Activated CD4-positive, CD25-positive, alpha-beta regulatory T cell treated with anti-CD3 and anti-CD28 coated beads, Interleukin-2, amount 50 U/mL, for 72 hours (primary cell): ENCODE results near the gene PRKN.

ENCODE experiments used
- DNase-seq: peaks from one replicate; pipeline ENCODE4 v3.0.0; 2021

PRKN gene

DNA sequence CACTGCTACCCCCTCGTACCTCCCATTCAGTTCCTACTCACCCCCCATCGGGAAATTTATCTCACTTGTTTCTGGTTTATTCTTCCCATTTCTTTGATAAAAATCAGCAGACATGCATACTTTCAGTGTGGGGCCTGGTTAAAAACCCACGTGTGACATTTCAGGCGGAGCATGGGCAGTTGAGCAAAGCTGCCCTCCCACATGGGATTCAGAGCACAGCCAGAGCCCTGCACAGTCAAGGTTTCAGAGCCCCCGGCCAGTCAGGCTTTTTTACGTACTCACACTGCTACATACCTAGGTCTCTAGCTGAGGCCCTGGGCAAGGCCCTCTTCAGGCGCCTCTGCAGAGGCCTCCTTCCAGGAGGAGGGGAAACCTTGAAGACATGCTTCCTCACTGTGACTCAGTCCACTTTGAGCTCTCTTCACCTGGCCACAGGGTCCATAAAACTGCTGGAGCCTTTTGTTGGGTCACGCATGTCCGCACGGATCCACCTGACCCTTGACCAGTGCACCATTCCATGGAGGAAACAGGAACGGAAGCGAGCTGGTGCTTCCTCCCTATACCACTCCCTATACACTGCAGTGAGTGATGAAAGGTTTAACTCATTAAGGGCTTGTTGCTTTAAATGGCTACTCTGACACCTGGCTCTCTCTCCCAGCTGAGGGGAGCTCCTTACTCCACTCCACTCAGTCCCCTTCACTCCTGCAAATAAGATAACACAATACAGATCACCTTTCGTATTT lies 713.3 kb downstream of the PRKN start:
- DNase-seq, result no peak

DNA sequence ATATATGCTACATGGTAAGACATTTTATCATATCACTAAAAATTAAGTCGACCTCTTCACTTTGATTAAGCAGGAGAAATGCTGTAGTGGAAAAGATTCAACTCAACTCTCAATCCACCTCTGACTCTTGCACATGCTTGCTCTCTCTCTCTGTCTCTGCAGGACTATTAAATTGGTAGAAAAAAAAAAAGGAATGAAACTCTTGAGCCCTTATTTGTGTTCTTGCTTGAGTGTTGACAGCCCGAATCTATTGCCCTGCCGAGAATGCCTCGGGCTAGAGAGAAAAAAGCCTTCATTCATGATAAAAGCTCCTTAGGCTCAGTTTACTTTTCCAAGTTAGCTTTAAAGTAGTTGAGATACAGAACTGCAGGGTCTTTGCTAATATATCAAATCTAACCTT lies 722.2 kb downstream of the PRKN start:
- DNase-seq, result no peak

DNA sequence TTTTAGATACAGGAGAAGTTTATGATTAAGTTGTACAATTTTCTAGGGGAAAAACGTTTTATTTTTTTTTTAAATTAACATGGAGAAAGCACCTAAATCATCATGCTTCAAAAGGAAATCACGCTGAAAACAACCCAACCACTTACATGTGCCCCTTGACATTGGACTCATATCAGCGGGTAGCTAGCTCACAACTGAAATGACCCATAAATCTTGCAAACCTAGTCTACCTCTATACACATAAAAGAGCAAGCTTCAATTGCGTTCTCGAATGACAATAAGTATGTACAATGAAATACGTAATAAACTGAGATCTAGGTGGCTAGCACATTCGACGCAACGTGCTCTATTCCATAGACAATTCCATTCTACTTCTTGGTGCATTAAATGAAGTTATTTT lies 730.8 kb downstream of the PRKN start:
- DNase-seq, result no peak

DNA sequence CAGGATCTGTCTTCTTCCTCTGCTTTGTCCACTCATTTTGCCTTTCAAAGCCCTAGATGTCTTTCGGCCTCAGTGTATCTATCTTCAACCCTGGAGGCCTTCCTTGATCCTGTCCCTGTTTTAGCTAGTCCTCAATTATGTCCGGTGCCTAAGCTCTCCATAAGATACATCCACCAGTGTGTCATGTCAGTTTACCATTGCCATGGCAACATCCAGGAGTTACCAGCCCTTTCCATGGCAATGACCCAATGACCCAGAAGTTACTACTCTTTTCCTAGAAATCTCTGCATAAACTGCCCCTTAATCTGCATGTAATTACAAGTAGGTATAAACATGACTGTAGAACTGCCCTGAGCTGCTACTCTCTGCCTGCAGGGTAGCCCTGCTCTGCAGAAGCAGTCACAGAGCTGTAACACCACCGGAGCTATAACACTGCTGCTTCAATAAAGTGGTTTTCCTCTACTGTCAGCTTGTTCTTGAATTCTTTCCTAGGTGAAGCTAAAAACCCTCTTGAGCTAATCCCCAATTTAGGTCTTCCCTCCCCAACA lies 741.6 kb downstream of the PRKN start:
- DNase-seq, result no peak

DNA sequence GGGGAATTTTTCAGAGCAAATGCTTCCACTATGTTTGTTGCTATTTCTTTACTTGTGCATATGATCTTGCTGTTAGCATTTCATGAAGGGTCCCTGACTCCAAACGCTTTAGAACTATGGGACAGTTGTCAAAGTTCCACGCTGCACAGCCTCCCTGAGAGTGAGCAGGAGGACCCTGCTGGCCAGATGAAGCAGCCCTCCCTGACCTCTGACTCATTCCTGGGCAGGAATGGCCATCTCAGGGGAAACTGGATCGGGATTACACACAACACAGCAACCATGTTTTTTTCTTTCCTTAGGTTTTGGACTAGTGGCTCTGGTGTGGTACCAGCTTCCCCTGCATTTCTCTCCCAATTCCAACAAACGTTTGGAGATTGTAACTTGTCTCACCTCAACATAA lies 742.9 kb downstream of the PRKN start:
- DNase-seq, result no peak

DNA sequence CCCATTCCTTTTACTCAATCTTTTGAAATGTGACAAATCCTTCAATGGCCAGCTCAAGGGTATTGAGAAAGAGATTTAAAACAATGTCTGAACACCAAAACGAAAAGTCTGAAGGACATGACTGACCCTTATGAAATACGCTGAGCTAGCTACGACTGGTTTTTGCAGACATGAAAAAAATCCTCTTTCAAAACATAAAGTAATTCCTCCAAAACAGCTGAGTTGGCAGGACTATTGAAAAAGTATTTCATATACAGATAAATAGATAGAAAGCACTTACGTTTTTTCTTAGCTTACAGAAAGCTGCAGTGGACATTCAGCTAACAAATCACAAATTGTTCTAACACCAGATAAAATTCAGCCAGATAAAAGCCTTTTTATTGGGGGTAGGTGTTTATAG lies 751.0 kb downstream of the PRKN start:
- no peak for DNase-seq

DNA sequence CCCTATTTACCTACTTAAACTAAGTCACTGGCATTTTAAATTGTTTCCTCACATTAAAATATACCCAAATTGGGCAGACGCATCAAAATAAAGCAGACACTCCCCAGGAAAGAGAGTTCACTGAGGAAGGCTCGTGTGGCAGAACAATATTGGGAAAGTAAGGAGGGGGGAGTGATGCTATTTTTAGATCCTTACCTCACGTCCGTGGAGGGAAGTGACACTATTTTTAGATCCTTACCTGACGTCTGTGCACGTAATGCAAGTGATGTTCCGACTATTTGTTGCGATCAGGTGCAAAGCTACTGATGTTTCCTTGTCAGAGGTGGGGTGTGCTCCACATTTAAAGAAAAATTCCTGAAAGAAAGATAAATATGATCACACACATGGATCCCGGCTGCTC lies 754.5 kb downstream of the PRKN start:
- DNase-seq, result no peak

DNA sequence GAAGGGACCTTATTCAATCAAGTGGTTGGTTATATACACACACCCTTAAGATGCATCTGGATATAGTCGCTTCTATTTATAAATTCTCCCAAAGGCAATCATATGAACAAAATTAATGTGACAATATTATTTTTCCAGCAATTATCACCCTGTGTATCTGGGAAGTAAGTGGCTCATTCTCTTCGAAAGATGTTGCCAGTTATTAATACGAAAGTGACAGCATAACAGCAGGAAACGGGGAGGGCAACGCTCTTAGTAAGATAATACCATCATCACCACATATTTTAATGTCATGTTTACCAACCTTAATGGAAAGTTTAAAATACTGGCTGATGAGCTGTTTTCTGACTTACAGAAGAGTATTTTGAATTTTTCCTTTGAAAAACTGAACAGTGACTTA lies 756.5 kb downstream of the PRKN start:
- DNase-seq, result no peak

DNA sequence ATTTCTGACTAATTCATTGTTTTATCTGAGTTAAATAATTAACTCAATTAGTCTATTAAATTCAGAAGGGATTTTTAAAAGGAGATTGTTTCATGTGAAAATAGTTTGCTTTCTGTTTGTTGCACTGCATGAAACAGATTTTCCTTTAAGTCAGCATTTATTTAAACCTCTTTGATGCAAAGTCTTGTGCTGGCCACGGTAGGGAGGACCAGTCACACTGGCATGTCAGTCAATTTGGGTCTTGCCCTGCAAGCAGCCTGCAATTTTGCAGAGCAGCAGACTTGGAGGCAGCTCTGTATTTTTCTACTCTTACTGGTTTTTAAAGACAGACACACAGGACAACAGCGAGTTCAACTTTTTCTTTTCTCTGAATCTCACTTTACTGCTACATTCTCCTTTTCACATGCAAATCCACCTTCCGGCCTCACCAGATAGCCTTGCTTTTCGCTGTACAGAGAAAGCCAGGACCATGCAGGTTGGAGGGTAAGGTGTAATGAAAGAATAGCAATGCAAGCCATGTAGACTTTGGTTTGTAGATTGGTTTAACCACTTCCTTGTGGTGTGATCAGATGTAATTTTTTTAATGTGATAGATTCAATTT lies 763.8 kb downstream of the PRKN start:
- no peak for DNase-seq

DNA sequence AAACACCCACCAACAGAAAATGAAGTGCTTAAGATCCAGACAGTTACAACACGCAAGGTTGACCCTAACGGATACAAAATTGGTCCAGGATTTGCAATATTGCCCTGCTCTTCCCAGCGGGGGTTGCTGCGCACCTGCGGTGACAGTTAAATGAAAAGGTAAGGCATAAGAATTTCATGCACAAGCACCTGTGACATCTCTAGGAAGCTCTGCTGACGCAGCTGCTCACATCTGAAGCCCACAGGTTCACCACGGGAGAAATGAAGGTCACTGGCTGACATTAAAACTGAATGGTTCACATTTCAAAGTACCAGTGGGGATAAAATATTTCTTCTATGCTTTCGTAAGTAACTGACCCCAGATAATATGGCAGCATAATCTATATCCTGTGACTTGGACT lies 764.4 kb downstream of the PRKN start:
- no peak for DNase-seq

DNA sequence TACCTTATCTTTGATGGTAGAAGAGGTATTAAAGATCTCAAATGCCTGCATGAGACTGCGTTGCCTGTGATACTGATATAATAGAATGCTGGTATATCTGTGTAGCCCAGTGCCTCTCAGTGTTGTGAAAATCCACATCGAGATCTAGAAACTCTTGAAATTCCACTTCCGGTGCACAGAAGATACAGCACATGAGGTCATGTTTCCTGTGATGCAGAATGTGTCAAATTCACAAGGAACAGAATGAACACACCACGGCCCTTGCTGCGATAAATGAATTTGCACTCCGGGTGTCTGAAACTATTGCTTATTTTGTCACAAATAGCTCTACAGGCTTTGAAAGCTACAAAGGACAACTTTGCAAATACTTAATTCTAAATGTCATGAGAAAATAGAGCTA lies 765.8 kb downstream of the PRKN start:
- DNase-seq, result no peak

DNA sequence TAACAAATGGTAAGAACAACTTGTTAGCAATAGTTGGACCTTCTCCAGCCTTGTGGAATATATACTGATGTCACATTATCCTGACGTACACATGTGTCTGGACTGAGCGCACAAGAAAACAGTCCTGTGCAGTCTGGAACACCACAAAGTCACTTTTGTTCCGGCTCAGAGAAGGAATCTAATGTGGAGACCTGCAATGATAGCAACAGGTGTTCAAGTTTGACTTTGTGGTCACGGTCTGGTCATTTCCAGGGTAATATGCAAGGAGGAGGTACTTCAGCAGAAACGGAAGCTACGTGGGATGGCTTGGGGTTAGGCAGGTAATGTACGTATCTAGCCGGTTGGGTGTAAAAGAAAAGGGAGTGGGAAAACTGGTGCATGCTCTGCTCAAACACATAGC lies 766.5 kb downstream of the PRKN start:
- DNase-seq, result no peak

DNA sequence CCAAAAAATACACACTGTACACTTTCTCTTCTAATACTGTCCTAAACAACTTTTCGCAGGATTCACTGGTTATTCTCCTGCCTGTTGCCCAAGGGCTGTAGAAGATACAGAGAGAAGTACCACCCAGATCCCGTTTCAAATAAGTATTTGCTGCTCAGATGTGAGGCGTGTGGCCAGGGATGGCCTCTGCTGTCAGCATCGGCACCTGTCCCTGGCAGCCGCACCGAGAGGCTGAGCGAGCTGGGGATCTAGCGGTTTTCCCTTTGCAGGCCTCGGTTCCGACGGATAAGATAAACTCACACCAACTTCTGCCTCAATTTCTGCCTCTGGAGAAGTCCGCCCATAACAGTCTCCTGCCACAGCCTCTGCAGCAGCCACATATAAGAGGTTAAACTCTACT lies 768.5 kb downstream of the PRKN start:
- DNase-seq, result no peak

DNA sequence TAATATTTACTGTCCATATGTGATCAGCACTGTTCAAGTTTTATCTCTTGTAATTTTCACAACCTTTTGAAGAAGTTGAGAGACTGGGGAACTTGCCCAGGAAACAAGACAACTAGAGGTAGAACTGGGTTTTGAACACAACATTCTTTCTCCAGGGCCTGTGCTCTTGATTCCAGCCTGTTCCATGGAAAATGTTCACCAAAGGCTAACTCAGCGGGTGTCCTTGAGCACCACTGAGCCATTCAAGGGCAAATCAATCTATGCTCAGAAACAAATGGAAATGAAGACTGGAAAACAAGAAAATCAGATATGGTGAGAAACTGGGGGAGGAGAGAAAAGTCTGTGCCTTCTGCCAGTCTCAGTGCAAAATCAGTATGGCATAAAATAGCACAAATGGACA lies 771.5 kb downstream of the PRKN start:
- no peak for DNase-seq

DNA sequence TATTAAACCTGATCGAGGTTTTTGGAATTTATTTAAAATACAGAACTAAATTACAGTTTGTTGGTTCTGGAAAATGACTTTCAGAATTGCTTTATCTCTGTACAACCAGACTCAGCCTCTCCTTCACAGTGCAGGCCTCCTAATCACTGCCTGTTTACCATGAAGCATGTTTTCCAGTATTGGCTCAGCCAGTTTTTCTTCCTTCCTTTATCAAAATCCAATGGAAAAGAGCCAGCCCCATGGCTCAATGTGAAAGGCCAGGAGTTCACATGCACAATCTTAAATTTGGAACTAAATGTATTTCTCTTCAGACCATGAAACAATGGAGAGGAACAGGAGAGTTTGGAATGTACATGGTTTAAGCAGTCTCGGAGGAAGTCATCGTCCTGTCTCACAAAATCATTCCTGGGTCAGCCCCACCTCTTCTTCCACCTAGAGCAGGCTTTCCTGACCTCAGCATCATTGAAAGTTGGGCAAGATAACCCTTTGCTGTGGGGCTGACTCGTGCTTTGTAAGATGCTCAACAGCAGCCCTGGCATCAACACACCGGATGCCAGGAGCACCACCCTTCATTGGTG lies 772.8 kb downstream of the PRKN start:
- no peak for DNase-seq

DNA sequence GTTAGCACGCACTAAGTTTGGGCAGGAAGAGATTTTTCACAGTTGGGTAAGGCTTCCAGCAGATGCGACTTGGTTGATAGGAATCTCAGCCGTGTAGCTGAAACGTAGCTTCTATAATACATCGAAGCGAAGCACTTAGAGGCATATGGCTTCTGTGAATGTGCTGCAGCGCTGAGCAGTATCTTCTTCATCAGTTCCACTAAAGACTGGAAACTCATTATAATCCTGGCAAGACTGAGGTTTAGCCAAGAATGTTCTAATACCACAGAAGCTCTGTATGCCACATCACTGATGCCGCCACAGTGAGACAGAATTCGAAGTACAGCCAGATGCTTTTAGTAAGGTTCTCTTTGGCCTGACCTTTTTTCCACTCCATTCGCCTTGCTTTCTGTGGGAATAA lies 773.5 kb downstream of the PRKN start:
- no peak for DNase-seq

DNA sequence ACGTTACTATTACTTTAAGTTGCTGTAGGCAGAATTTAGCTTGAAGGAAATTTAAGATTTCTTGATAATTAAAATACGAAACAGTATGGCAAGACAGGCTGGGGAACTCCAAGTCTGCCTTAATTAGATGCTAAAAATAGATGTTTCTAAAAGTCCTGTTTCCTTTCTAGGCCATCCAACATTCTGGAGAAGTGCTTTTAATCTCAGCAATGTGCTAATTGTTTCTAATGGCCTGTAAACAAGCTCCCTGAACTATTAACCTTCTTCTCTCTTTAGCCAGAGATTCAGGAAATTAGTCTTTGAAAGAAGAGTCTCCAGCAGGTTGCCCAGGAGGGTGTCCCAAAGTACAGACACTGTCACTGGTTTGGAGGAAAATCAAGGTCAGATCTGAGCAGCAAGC lies 776.4 kb downstream of the PRKN start:
- no peak for DNase-seq

DNA sequence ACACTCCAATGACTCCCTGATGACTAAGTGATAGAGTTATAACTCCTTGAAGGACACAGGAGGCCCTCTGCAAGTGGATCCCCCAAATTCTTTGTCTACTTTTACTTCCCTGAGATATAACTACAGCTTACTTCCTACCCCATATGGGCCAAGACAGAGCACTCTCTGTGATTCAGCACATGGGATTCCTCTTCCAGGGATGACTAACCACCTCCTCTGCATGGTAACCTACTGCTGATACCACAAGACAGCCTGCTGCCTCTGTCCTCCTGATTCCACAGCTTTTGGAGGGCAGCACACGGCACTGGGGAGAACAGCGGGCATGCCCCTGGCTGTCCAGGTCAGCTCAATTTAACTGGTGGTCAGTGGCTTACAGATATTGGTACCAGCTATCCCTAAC lies 778.0 kb downstream of the PRKN start:
- no peak for DNase-seq

DNA sequence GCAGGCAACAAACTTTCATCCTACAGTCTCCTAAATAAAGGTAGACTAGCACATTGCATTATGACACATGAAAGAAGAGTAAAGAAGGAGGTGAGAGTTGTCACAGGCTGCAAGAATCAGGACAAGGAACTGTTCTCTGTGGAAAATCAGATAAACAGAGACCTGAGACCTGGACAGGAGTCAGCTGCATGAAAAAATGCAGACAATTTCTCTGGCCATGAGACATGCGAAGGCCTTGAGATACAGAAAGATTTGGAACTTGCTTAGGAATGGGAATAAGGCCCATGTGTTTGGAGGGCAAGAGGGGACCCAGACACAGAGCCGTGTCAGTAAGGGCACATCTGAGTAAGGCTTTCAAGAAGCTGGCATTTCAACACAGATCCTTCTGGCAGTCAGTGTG lies 779.1 kb downstream of the PRKN start:
- no peak for DNase-seq

DNA sequence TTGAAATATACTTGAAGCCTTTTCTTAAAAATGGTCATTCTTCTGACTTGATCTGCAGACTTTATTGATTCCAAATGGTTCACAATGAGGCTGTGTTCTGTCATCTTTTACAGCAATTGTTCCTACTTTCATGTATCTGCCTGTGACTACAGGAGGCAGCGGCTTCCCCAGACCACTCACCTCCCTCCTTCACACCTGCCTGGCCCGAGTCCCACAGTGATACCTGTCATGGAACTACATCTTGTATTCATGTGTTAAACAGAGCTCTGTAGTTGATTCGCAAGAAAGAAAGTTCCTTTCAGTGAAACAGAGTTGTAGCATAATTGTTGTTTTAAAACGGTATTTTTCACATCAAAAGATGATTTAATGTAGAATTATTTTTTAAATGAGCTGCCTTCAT lies 780.2 kb downstream of the PRKN start:
- no peak for DNase-seq

DNA sequence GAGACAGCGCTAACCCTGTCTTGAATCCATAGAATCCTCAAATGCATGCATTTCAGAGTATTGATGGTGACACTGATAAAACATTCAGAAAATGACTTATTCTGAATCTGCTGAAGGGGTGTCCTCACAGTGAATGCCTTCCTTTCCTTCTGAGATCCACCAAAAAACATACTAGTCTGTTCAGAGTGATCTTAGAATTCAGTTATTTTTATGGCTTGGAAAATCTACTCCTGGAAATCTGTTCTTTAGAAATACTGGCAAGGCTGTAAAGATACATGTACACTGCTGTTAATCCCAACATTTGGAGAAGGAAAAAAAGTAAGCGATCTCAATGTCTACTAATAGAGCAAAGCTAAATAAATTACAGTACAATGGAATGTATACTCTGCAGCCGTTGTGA lies 781.1 kb downstream of the PRKN start:
- DNase-seq, result no peak

DNA sequence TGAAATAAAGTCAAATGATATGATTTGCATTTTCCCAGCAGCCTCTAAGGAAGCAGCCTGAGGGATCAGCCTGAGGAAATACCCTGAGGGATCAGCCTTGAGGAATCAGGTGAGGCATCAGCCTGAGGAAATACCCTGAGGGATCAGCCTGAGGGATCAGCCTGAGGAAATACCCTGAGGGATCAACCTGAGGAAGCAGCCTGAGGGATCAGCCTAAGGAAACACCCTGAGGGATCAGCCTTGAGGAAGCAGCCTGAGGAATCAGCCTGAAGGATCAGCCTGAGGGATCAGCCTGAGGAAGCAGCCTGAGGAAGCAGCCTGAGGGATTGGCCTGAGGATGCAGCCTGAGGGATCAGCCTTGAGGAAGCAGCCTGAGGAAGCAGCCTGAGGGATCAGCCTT lies 784.0 kb downstream of the PRKN start:
- no peak for DNase-seq

DNA sequence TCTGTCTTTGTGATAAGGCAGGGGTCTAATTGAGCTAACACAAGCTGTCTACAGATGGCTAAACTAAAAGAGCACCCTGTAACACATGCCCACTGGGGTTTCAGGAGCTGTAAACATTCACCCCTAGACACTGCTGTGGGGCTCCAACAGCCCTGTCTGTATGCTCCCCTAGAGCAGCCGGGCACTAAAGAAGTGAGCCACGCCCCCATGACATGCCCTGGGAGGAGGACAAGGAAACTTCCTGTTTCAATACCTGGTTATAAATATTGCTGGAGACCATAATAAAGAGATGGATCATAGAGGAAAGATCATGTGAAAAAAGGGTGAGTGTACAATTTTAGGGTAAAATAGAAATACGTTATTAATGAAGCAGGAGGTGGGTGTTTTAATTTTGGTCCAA lies 786.0 kb downstream of the PRKN start:
- no peak for DNase-seq

DNA sequence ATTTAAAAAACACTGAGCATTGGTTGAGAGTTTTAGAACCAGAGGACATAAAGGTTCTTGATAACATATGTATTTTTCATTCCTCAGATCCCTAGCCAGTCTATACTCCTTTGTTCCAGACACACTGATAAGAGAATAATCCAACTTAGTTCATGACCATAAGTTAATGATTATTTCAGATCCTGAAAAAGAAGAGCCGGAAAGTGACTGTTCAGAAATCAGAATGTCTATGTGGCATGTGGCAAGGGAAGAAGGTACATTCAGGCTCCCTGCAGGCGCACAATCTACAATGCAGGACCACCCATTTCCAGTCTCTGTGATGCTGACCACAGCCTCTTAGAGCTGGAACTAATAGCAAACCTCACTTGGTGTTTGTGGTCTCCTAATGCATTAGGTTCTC lies 787.0 kb downstream of the PRKN start:
- DNase-seq, result no peak

DNA sequence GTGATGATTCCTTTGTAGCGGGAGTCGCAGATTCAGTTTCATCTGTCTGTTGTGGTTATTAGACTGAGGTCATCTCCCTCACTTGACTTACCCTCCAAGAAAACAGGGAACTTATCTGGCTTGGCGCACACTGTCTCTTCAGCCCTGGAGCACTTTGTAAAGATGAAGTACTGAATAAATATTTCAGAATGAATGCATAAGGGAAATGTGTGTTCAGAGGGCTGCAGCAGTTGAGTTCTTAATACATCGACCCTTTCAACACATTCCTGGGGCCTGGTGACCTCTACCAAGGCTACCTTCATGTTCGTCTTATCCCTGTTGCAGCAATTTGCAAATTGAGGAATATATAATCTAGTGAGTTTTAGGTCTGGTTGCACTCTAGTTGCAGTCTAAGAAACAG lies 801.2 kb downstream of the PRKN start:
- DNase-seq, result no peak
